ENCODE results near the gene PRPS2. TPM values are rescaled to one million over a fixed set of nuclear protein-coding genes. Genes with fewer than 3 reads are reported as not detected.
A peak's percentile ranks its signal among the peaks of the same experiment; 100 is the strongest.

The PRPS2 gene
- total RNA-seq, 1 donor from 2014 or later = 24.8 TPM

DNA sequence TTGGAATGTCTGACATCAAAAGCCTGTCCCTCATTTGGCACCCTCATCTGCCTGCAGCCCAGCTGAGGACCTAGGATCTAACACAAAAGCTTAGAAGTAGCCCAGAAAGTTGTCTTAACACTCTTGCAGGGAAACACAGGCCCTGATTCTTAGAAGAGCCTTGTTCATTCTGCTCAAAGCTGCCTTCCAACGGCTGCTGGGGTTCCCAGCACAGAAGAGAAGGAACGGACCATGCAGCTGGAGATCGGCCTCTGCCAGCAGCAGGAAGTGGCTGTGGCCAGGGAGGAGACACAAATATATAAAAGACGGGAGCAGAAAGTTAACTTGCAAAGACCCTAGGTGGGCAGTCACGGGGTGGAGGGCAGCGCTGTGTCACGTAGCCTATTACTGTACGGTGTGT, 20.4 kb downstream of the PRPS2 start:
- H3K9me3 Mint-ChIP-seq = no peaks in the 10 kb centered on the region

DNA sequence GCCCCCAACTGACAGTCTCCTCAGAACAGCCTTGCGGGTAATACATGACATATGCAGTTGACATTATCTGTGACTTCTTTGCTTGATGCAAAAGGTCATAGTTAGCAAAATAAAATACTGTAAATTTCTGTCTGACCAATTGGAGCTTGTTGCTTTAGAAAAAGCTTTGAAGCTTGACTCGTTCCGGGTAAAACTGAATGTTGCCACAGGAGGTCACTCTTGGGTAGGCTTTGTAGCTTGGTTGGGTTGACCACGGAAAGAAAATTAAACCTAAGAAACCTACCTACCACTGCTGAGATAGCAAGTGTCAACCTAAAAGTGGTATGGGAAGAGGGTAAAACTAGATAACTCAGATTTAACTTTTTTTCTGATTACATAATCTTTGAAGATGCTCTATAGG, 23.2 kb downstream of the PRPS2 start:
- no peaks in the 10 kb centered on the region for H3K27me3 Mint-ChIP-seq (ENCODE audit: low read depth)
- TF ChIP-seq, protein P1, sequence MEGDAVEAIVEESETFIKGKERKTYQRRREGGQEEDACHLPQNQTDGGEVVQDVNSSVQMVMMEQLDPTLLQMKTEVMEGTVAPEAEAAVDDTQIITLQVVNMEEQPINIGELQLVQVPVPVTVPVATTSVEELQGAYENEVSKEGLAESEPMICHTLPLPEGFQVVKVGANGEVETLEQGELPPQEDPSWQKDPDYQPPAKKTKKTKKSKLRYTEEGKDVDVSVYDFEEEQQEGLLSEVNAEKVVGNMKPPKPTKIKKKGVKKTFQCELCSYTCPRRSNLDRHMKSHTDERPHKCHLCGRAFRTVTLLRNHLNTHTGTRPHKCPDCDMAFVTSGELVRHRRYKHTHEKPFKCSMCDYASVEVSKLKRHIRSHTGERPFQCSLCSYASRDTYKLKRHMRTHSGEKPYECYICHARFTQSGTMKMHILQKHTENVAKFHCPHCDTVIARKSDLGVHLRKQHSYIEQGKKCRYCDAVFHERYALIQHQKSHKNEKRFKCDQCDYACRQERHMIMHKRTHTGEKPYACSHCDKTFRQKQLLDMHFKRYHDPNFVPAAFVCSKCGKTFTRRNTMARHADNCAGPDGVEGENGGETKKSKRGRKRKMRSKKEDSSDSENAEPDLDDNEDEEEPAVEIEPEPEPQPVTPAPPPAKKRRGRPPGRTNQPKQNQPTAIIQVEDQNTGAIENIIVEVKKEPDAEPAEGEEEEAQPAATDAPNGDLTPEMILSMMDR (conservative IDR thresholded peaks at IDR 0.05) = peak; percentile 72
- H3K27ac Mint-ChIP-seq (ENCODE audit: unreplicated experiment) = no peak overlapping the region
- peaks cover 8% of the 10 kb centered on the region for H3K4me1 Mint-ChIP-seq
- no peak overlapping the region for H3K4me3 Mint-ChIP-seq
- DNase-seq (ENCODE audit: low read depth, low spot score) = peak; percentile 28
- peaks cover 13% of the 10 kb centered on the region for H3K36me3 Mint-ChIP-seq (ENCODE audit: low read depth)
- no peaks in the 10 kb centered on the region for H3K9me3 Mint-ChIP-seq

More for the DNA sequence above, 20.4 kb downstream of the PRPS2 start:
- H3K4me3 Mint-ChIP-seq = no peak overlapping the region
- H3K27ac Mint-ChIP-seq (ENCODE audit: unreplicated experiment) = peak overlapping the region; percentile 59
- TF ChIP-seq, protein P1 (conservative IDR thresholded peaks at IDR 0.05) = no peak
- no peaks in the 10 kb centered on the region for H3K27me3 Mint-ChIP-seq (ENCODE audit: low read depth)
- H3K4me1 Mint-ChIP-seq = peaks cover 17% of the 10 kb centered on the region
- no peak for DNase-seq (ENCODE audit: low read depth, low spot score)
- peaks cover 10% of the 10 kb centered on the region for H3K36me3 Mint-ChIP-seq (ENCODE audit: low read depth)

GRCh38 chrX:12817528-12817927, 26.3 kb downstream of the PRPS2 start:
- no peaks in the 10 kb centered on the region for H3K9me3 Mint-ChIP-seq
- peaks cover 25% of the 10 kb centered on the region for H3K36me3 Mint-ChIP-seq (ENCODE audit: low read depth)
- DNase-seq (ENCODE audit: low read depth, low spot score) = no peak
- H3K4me1 Mint-ChIP-seq = no peaks in the 10 kb centered on the region
- no peak overlapping the region for H3K4me3 Mint-ChIP-seq
- TF ChIP-seq, protein P1 (conservative IDR thresholded peaks at IDR 0.05) = no peak
- H3K27me3 Mint-ChIP-seq (ENCODE audit: low read depth) = no peaks in the 10 kb centered on the region
- H3K27ac Mint-ChIP-seq (ENCODE audit: unreplicated experiment) = no peak overlapping the region

- H3K9me3 Mint-ChIP-seq = no peaks in the 10 kb centered on the region
- H3K4me3 Mint-ChIP-seq = no peak overlapping the region
- TF ChIP-seq, protein P1 (conservative IDR thresholded peaks at IDR 0.05) = no peak
- no peaks in the 10 kb centered on the region for H3K4me1 Mint-ChIP-seq
- H3K36me3 Mint-ChIP-seq (ENCODE audit: low read depth) = peaks cover 26% of the 10 kb centered on the region
- no peak for DNase-seq (ENCODE audit: low read depth, low spot score)
- H3K27me3 Mint-ChIP-seq (ENCODE audit: low read depth) = no peaks in the 10 kb centered on the region
- H3K27ac Mint-ChIP-seq (ENCODE audit: unreplicated experiment) = no peak overlapping the region
These were observed 28.0 kb downstream of the PRPS2 start for GRCh38 chrX:12819222-12819621.

- no peaks in the 10 kb centered on the region for H3K4me1 Mint-ChIP-seq
- TF ChIP-seq, protein P1 (conservative IDR thresholded peaks at IDR 0.05) = no peak
- H3K9me3 Mint-ChIP-seq = no peaks in the 10 kb centered on the region
- H3K4me3 Mint-ChIP-seq = no peak overlapping the region
- H3K27ac Mint-ChIP-seq (ENCODE audit: unreplicated experiment) = no peak overlapping the region
- H3K27me3 Mint-ChIP-seq (ENCODE audit: low read depth) = no peaks in the 10 kb centered on the region
- no peak for DNase-seq (ENCODE audit: low read depth, low spot score)
- peaks cover 32% of the 10 kb centered on the region for H3K36me3 Mint-ChIP-seq (ENCODE audit: low read depth)
These were observed 29.5 kb downstream of the PRPS2 start for GRCh38 chrX:12820737-12821136.

DNA sequence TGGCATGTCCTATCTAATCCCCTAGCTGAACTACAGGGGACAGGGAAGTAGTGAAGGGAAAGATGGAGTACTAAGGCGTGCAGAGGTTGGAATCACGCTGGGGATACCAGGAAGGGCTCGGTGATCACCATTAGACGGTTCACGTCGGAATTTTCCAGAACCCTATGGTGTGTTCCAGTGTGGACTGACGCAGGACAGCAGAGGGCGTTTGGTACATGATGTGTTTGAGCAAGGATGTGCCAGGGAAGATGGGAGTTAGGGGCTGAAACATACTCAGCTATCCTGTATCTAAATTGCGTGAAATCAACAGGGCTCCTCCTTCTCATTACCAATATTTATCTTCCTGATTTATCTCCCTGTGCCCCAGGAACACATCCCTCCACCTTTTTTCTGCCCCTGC, 33.7 kb downstream of the PRPS2 start:
- Mint-ChIP-seq H3K4me1 (no peaks in the 10 kb centered on the region), H3K27me3 (ENCODE audit: low read depth) (no peaks in the 10 kb centered on the region), H3K27ac (ENCODE audit: unreplicated experiment) (no peak overlapping the region), H3K4me3 (no peak overlapping the region), H3K9me3 (no peaks in the 10 kb centered on the region), H3K36me3 (ENCODE audit: low read depth) (peaks cover 23% of the 10 kb centered on the region)
- TF ChIP-seq, protein P1 (conservative IDR thresholded peaks at IDR 0.05) = no peak
- DNase-seq (ENCODE audit: low read depth, low spot score) = no peak

Measured in neural crest cell (in vitro differentiated cells).